Gastroesophageal sphincter (tissue), 3 donors: ENCODE data around the gene FAM184A.

Source experiments
- POLR2A ChIP-seq, 2 donors: fragments of 450-650 bp; IDR thresholded peaks; one replicate each; pipeline ENCODE4 v1.6.1; 2017; ENCODE audit warnings: antibody characterized with exemption in 2 of 2, mild to moderate bottlenecking in 2 of 2, moderate library complexity in 1 of 2
- POLR2AphosphoS5 ChIP-seq: sonication (generic); formaldehyde crosslinking; IDR thresholded peaks from one replicate; pipeline ENCODE4 v1.6.1; 2017; ENCODE audit warnings: antibody characterized with exemption
- TF ChIP-seq, protein P1 (sequence below), 4 experiments: fragments of 200-600 bp in 2 of 4; fragments of 450-650 bp in 2 of 4; sonication (generic) in 1 of 4; IDR thresholded peaks; one replicate each; pipeline ENCODE4 v1.5.1; 2017 to 2019; ENCODE audit warnings: antibody characterized with exemption in 4 of 4, mild to moderate bottlenecking in 2 of 4, moderate library complexity in 2 of 4

GRCh38 chr6:119052292-119052889 is 26.1 kb downstream of the FAM184A start:
- TF ChIP-seq, protein P1, sequence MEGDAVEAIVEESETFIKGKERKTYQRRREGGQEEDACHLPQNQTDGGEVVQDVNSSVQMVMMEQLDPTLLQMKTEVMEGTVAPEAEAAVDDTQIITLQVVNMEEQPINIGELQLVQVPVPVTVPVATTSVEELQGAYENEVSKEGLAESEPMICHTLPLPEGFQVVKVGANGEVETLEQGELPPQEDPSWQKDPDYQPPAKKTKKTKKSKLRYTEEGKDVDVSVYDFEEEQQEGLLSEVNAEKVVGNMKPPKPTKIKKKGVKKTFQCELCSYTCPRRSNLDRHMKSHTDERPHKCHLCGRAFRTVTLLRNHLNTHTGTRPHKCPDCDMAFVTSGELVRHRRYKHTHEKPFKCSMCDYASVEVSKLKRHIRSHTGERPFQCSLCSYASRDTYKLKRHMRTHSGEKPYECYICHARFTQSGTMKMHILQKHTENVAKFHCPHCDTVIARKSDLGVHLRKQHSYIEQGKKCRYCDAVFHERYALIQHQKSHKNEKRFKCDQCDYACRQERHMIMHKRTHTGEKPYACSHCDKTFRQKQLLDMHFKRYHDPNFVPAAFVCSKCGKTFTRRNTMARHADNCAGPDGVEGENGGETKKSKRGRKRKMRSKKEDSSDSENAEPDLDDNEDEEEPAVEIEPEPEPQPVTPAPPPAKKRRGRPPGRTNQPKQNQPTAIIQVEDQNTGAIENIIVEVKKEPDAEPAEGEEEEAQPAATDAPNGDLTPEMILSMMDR (IDR thresholded peaks at IDR 0.05), result no peak
- TF ChIP-seq POLR2AphosphoS5, result no peak
- TF ChIP-seq POLR2A (IDR thresholded peaks at IDR 0.05), result no peak
